ENCODE data around the gene FGG.

DNA sequence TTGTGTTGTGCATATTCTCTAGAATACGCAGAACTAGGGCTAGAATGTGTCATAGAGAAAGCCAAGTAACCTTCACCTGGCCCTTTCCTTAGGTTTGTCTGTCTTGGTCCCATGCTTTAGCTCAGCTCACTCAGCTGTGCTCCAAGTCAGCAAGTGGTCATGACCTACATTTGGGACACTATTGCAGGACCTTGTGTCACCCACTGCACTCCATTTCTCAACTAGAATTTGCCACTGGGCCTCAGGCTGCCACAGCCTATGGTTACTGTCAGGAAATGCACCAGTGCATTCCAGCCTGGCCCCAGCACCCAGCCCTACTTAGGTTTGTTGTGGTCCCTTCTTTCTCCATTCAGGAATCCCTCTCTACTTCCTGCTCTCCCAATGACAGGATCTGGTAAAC lies 7.7 kb upstream of the FGG start:
- TF ChIP-seq, protein P1, sequence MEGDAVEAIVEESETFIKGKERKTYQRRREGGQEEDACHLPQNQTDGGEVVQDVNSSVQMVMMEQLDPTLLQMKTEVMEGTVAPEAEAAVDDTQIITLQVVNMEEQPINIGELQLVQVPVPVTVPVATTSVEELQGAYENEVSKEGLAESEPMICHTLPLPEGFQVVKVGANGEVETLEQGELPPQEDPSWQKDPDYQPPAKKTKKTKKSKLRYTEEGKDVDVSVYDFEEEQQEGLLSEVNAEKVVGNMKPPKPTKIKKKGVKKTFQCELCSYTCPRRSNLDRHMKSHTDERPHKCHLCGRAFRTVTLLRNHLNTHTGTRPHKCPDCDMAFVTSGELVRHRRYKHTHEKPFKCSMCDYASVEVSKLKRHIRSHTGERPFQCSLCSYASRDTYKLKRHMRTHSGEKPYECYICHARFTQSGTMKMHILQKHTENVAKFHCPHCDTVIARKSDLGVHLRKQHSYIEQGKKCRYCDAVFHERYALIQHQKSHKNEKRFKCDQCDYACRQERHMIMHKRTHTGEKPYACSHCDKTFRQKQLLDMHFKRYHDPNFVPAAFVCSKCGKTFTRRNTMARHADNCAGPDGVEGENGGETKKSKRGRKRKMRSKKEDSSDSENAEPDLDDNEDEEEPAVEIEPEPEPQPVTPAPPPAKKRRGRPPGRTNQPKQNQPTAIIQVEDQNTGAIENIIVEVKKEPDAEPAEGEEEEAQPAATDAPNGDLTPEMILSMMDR (IDR thresholded peaks at IDR 0.05): no peak
- TF ChIP-seq ZFX (IDR thresholded peaks at IDR 0.05; ENCODE audit: borderline replicate concordance): no peak

All from 22Rv1 (cell line).